ENCODE data around the gene RC3H1.

DNA sequence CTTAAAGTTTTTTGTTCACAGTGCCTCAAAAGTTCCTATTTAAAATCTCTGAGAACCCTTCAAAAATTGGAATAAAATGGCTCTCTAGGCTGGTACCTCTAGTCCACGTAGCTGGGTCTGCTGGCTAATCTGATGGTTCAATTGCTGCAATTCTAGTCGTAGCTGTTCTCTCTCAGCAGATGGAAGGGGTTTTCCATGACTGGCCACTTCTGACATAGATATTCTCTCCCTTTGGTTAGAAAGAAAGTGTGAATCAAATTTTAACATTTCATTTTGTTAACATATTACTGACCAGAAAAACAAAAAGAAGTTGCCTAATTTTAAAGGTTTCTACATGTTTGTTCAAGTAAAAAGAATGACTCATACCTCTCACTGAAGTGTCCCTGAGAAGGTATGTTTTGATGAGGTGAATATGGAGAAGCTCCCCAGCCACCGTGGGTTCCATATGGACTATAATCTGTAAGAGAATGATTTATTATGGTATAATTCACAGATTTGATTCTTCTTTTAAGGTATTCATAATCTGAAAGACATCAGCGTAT, 75.7 kb downstream of the RC3H1 start:
- TF ChIP-seq CTCF (IDR thresholded peaks at IDR 0.05) (no peak), POLR2A (IDR thresholded peaks at IDR 0.05) (no peak)

All from Peyer's patch (tissue), 4 donors.